Heart left ventricle (tissue), 16 donors: ENCODE results near the gene BCL2. TPM values are rescaled to one million over a fixed set of nuclear protein-coding genes. Genes with fewer than 3 reads are reported as not detected.

Experiments used
- ATAC-seq, 4 donors: fragments of 200-7000 bp; cut with Tn5 transposase; one replicate each; pipeline ENCODE4 v1.9.1; 2020 to 2022; ENCODE audit warnings: moderate library complexity in 4 of 4, mild to moderate bottlenecking in 3 of 4, moderate number of reproducible peaks in 1 of 4
- DNase-seq, 5 donors: peaks; one replicate each; pipeline ENCODE4 v3.0.0-alpha.2; 2020
- H3K27ac ChIP-seq, 12 donors: fragments of 200-600 bp; sonication (generic) in 4 of 12; one replicate each; pipeline versions ENCODE4 v1.5.0 to v1.8.0; 2016 to 2022; ENCODE audit warnings: mild to moderate bottlenecking in 2 of 12
- H3K27me3 ChIP-seq, 9 donors: fragments of 200-600 bp; sonication (generic) in 2 of 9; one replicate each; pipeline versions ENCODE4 v1.5.1 to v1.8.0; 2016 to 2022; ENCODE audit warnings: mild to moderate bottlenecking in 3 of 9
- H3K36me3 ChIP-seq, 9 donors: fragments of 200-600 bp; sonication (generic) in 2 of 9; one replicate each; pipeline versions ENCODE4 v1.5.0 to v1.8.0; 2018 to 2022; ENCODE audit warnings: mild to moderate bottlenecking in 2 of 9
- H3K4me1 ChIP-seq, 12 donors: fragments of 200-600 bp; sonication (generic) in 4 of 12; one replicate each; pipeline versions ENCODE4 v1.5.0 to v1.8.0; 2016 to 2022; ENCODE audit warnings: mild to moderate bottlenecking in 3 of 12
- H3K4me3 ChIP-seq, 12 donors: fragments of 200-600 bp; sonication (generic) in 4 of 12; one replicate each; pipeline versions ENCODE4 v1.5.0 to v1.8.0; 2017 to 2022; ENCODE audit warnings: mild to moderate bottlenecking in 9 of 12, moderate library complexity in 4 of 12
- H3K9me3 ChIP-seq, 12 donors: fragments of 200-600 bp; sonication (generic) in 4 of 12; one replicate each; pipeline versions ENCODE4 v1.5.0 to v1.8.0; 2016 to 2022; ENCODE audit warnings: mild to moderate bottlenecking in 1 of 12
- POLR2A ChIP-seq, 2 donors: fragments of 450-650 bp; IDR thresholded peaks; one replicate each; pipeline ENCODE4 v1.6.1; 2017; ENCODE audit warnings: antibody characterized with exemption in 2 of 2, mild to moderate bottlenecking in 2 of 2, moderate library complexity in 2 of 2
- WGBS, 4 donors: extraction: QIAGEN DNeasy Blood & Tissue Kit in 2 of 4; methylation state at CpG; one replicate each; pipeline versions ENCODE4 v1.1.5 to v1.1.7; 2013 to 2018; 5-methylcytosine and 5-hydroxymethylcytosine counted together
- intact Hi-C, 10 donors: fragments of 100-400 bp; cut with DNase I; formaldehyde crosslinking; loops; one replicate each; pipeline versions ENCODE4 v1.11.1 to v1.14.2; 2022
- polyA plus RNA-seq, 2 donors: library from polyadenylated mRNA; stranded (reverse); fragments of 200-250 nt; gene quantifications; one replicate each; pipeline ENCODE4 v1.2.3, GENCODE V29; 2013
- total RNA-seq, 9 donors: library from RNA; depleted of rRNA in 2 of 9; stranded (reverse); fragments of >200 nt in 2 of 9; fragmentation: NEBNext Ultra II Directional in 3 of 9; extraction: Animal tissue kit (Norgen Biotek cat#: 25700) in 3 of 9; gene quantifications; one replicate each; pipeline versions ENCODE4 v1.1.0 to v1.2.4, GENCODE V29; 2016 to 2023
- TF ChIP-seq, protein P1 (sequence below), 12 donors: fragments of 200-600 bp; sonication (generic) in 4 of 12; IDR thresholded peaks; one replicate each; pipeline versions ENCODE4 v1.5.0 to v1.8.0; 2018 to 2022; ENCODE audit warnings: antibody characterized with exemption in 12 of 12, mild to moderate bottlenecking in 5 of 12
- donor health status: ischemic (EF 13 %, LVEDD 7.1; RV severe dilation, severe dysfunction).
- donor health status: healthy with polysubstance abuse.
- donor health status: DM: no; HTN: yes; CAD: no.
- donor health status: DM: no; HTN: no; CAD: no.
- donor health status: ischemic (EF 25% LVEDD 6.9; RV normal size, moderate dysfunction).
- donor health status: ischemic (EF 25% LVEDD 5.7; RV mildly dilated, moderate dysfunction).
- donor health status: healthy.
- donor health status: DM: yes; HTN: yes; CAD: no.
- donor health status: ischemic (EF 35%, LVEDD 5.7; RV mildly dilated, moderate dysfunction).
- donor health status: nonischemic (EF 11% LVEDD 7.7; RV severe dilation, severe dysfunction).
- donor health status: DM: yes; HTN: yes; CAD: no.
- donor health status: PGD.
- donor health status: ischemic (EF 29% LVEDD 5.4; RV normal size, mild dysfunction).
- donor health status: nonischemic (EF 23%, LVEDD 6.1; RV moderate dilation, normal function).

Gene BCL2
- total and polyA plus RNA-seq, 11 donors: 2.9 to 24.2 (median 8.9) TPM

DNA sequence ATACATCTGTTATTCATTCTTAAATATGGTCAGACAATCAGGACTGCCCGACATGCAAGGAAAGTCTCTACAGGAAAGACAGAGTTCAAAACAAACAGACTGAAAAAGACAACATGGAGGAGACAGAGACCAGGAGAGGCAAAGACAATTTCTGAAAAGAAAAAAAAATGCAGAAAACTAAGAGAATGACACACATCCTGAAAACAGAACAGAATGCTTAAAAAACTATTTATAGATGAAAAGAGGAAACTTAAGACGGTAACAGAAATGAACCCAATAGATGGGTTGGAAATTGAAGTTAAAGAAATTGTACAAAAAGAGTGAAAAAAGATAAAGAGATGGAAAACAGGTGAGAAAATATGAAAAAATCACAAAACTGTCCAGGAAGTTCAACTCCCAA is 95.7 kb downstream of the BCL2 start:
- Histone ChIP-seq H3K27me3 (no peaks in the 10 kb centered on the region), H3K9me3 (peaks cover 0 to 27% (median 2%) of the 10 kb centered on the region in 12 donors), H3K36me3 (no peaks in the 10 kb centered on the region), H3K4me1 (peaks cover 0 to 25% (median 0%) of the 10 kb centered on the region in 12 donors), H3K4me3 (no peak overlapping the region), H3K27ac (no peak overlapping the region)
- intact Hi-C loops: no loop called here
- no peak for DNase-seq
- 57 to 70% (median 63%) methylated on average over 2 of the region's 2 CpGs for WGBS, 4 donors
- TF ChIP-seq, protein P1, sequence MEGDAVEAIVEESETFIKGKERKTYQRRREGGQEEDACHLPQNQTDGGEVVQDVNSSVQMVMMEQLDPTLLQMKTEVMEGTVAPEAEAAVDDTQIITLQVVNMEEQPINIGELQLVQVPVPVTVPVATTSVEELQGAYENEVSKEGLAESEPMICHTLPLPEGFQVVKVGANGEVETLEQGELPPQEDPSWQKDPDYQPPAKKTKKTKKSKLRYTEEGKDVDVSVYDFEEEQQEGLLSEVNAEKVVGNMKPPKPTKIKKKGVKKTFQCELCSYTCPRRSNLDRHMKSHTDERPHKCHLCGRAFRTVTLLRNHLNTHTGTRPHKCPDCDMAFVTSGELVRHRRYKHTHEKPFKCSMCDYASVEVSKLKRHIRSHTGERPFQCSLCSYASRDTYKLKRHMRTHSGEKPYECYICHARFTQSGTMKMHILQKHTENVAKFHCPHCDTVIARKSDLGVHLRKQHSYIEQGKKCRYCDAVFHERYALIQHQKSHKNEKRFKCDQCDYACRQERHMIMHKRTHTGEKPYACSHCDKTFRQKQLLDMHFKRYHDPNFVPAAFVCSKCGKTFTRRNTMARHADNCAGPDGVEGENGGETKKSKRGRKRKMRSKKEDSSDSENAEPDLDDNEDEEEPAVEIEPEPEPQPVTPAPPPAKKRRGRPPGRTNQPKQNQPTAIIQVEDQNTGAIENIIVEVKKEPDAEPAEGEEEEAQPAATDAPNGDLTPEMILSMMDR (IDR thresholded peaks at IDR 0.05): no peak
- TF ChIP-seq POLR2A (IDR thresholded peaks at IDR 0.05): no peak
- ATAC-seq: no peak

DNA sequence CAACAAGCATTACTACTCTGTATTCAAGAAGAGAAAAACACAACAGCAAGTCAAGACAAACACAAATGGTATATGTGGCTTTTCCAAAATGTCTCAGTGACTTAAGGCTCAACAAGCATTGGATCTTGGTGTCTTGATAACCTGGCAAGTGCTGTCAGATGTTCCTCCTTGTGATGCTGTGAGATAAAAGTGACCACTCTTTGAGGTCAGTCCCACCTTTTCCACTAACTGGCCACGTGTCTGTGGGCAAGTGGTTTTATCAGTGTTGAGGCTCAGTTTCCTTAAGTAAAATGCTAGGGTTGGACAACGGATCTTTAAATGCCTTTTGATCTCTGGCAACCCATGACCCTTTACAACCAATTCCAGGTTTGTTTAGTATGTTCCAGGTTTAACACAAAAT is 98.7 kb downstream of the BCL2 start:
- 46 to 71% (median 47%) methylated on average over 2 of the region's 2 CpGs for WGBS, 4 donors
- Histone ChIP-seq H3K27ac (no peak overlapping the region), H3K4me3 (no peak overlapping the region), H3K36me3 (no peaks in the 10 kb centered on the region), H3K4me1 (peaks cover 0 to 42% (median 0%) of the 10 kb centered on the region in 12 donors), H3K27me3 (no peaks in the 10 kb centered on the region), H3K9me3 (peaks cover 0 to 6% (median 0%) of the 10 kb centered on the region in 12 donors)
- ATAC-seq (no peak), DNase-seq (no peak)
- no peak for TF ChIP-seq POLR2A (IDR thresholded peaks at IDR 0.05)
- TF ChIP-seq, protein P1 (IDR thresholded peaks at IDR 0.05): no peak
- intact Hi-C loops: no loop called here

DNA sequence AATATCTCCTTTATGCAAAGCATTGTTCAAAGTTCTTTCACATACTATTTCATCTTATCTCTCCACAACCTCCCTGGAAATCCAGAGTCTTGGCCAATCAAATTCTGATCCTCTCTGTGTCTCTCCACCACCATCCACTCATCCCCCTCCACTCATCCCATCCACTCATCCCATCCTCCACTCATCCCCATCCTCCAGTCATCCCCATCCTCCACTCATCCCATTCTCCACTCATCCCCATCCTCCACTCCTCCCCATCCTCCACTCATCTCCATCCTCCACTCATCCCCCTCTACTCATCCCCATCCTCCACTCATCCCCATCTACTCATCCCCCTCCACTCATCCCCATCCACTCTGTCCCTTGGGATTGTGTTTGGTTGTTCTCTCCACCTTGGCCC is 101.1 kb downstream of the BCL2 start:
- TF ChIP-seq, protein P1 (IDR thresholded peaks at IDR 0.05): no peak
- TF ChIP-seq POLR2A (IDR thresholded peaks at IDR 0.05): no peak
- no peaks in the 10 kb centered on the region for H3K9me3 ChIP-seq
- H3K27ac ChIP-seq: no peak overlapping the region
- peak in 3 of 4 donors; percentile 20 to 70 (median 39) for ATAC-seq
- no peaks in the 10 kb centered on the region for H3K27me3 ChIP-seq
- H3K36me3 ChIP-seq: no peaks in the 10 kb centered on the region
- H3K4me3 ChIP-seq: no peak overlapping the region
- intact Hi-C loops: loop anchor here in 1 of 10 donors (10.0 kb wide), 1 partner anchor 54 kb away; no protein-coding TSS in a partner anchor
- DNase-seq: no peak
- H3K4me1 ChIP-seq: peaks cover 0 to 40% (median 0%) of the 10 kb centered on the region in 12 donors

DNA sequence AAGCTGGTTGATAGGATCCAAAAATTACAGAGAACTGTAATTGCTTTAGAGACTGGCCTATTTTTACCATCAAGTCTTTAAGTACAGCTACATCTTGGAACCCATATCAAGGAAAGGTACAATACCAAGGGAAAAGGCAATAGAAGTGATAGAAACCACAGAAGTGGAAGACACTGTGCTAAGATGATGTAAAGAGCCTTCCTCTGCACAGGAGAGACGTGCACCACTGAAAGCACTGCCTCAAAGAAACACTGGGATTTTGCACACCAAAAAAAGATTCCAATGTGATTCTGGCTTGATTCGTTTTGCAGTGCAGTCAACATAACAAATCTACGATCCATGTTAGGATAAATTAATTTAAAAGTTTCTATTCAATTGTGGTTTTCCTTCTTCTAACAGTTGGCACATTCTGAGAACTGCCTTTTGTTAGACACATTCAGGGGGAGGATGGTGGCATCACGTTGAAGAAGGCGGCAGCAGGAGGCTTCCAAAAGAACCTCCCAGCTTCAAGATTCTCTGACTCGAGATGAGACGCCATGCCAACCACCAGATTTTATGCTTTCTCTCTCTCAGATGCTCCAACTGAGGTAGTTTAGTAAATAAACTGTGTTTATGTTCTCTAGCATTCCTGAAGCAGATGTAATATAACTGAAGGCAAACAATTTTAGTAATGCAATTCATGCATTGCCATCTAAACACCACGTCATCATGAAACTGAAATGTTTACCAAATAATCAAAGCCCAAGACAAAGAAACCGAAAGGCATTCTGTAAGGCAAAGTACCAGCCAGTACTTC is 102.9 kb downstream of the BCL2 start:
- Histone ChIP-seq H3K9me3 (no peaks in the 10 kb centered on the region), H3K4me3 (peak overlapping the region in 1 of 12 donors; percentile 2), H3K36me3 (no peaks in the 10 kb centered on the region), H3K27ac (peak overlapping the region in 2 of 12 donors; percentile 6 to 61), H3K27me3 (no peaks in the 10 kb centered on the region), H3K4me1 (peaks cover 0 to 48% (median 0%) of the 10 kb centered on the region in 12 donors)
- TF ChIP-seq, protein P1 (IDR thresholded peaks at IDR 0.05): no peak
- no peak for TF ChIP-seq POLR2A (IDR thresholded peaks at IDR 0.05)
- DNase-seq (no peak), ATAC-seq (no peak)
- intact Hi-C loops: loop anchor here in 1 of 10 donors (10.0 kb wide), 1 partner anchor 52 kb away; no protein-coding TSS in a partner anchor
- 81 to 88% (median 85%) methylated on average over 9 of the region's 9 CpGs for WGBS, 4 donors
